Subcutaneous abdominal adipose tissue (tissue), 5 donors: ENCODE results near the gene GADD45GIP1.

Experiments
- H3K27ac ChIP-seq: one replicate; pipeline ENCODE4 v1.7.0; 2013; ENCODE audit warnings: low read depth, mild to moderate bottlenecking, inconsistent platforms, low read length, moderate library complexity
- H3K27me3 ChIP-seq, 5 donors: one replicate each; pipeline ENCODE4 v1.7.0; 2013; ENCODE audit warnings: low read length in 5 of 5, inconsistent platforms in 1 of 5; ENCODE audit not compliant: control insufficient read depth in 5 of 5, insufficient read depth in 4 of 5
- H3K36me3 ChIP-seq, 5 donors: one replicate each; pipeline ENCODE4 v1.7.0; 2013; ENCODE audit warnings: low read length in 5 of 5; ENCODE audit not compliant: control insufficient read depth in 5 of 5, insufficient read depth in 5 of 5
- H3K4me1 ChIP-seq, 5 donors: one replicate each; pipeline ENCODE4 v1.7.0; 2013; ENCODE audit warnings: low read length in 5 of 5, mild to moderate bottlenecking in 3 of 5, moderate library complexity in 1 of 5; ENCODE audit not compliant: control insufficient read depth in 5 of 5, insufficient read depth in 5 of 5
- H3K4me3 ChIP-seq, 5 donors: one replicate each; pipeline ENCODE4 v1.7.0; 2013; ENCODE audit warnings: low read length in 5 of 5, low read depth in 1 of 5
- H3K9ac ChIP-seq, 5 donors: one replicate each; pipeline ENCODE4 v1.7.0; 2013; ENCODE audit warnings: low read length in 5 of 5, mild to moderate bottlenecking in 4 of 5, moderate library complexity in 3 of 5
- H3K9me3 ChIP-seq, 5 donors: one replicate each; pipeline ENCODE4 v1.7.0; 2013; ENCODE audit warnings: low read length in 5 of 5; ENCODE audit not compliant: control insufficient read depth in 5 of 5
- donor health status: healthy.
- donor health status: healthy.
- donor health status: healthy.
- donor health status: healthy.
- donor health status: healthy.

Gene GADD45GIP1

GRCh38 chr19:12997967-12998940 is 41.2 kb upstream of the GADD45GIP1 start:
- H3K27ac ChIP-seq = peak overlapping the region; percentile 90
- peak overlapping the region in 4 of 5 donors; percentile 78 to 94 (median 90) for H3K4me3 ChIP-seq
- H3K4me1 ChIP-seq = peaks cover 20 to 73% (median 58%) of the 10 kb centered on the region in 5 donors
- H3K27me3 ChIP-seq = no peaks in the 10 kb centered on the region
- peaks cover 0 to 11% (median 5%) of the 10 kb centered on the region in 5 donors for H3K36me3 ChIP-seq
- no peaks in the 10 kb centered on the region for H3K9me3 ChIP-seq
- H3K9ac ChIP-seq = peak overlapping the region; percentile 21 to 88 (median 56)

- Histone ChIP-seq H3K27me3 (no peaks in the 10 kb centered on the region), H3K9ac (peak overlapping the region; percentile 8 to 88 (median 60)), H3K9me3 (no peaks in the 10 kb centered on the region), H3K27ac (peak overlapping the region; percentile 90), H3K4me3 (peak overlapping the region; percentile 72 to 94 (median 87)), H3K4me1 (peaks cover 17 to 64% (median 50%) of the 10 kb centered on the region in 5 donors), H3K36me3 (peaks cover 0 to 9% (median 5%) of the 10 kb centered on the region in 5 donors)
Measured at GRCh38 chr19:12997179-12997966, 40.4 kb upstream of the GADD45GIP1 start.

DNA sequence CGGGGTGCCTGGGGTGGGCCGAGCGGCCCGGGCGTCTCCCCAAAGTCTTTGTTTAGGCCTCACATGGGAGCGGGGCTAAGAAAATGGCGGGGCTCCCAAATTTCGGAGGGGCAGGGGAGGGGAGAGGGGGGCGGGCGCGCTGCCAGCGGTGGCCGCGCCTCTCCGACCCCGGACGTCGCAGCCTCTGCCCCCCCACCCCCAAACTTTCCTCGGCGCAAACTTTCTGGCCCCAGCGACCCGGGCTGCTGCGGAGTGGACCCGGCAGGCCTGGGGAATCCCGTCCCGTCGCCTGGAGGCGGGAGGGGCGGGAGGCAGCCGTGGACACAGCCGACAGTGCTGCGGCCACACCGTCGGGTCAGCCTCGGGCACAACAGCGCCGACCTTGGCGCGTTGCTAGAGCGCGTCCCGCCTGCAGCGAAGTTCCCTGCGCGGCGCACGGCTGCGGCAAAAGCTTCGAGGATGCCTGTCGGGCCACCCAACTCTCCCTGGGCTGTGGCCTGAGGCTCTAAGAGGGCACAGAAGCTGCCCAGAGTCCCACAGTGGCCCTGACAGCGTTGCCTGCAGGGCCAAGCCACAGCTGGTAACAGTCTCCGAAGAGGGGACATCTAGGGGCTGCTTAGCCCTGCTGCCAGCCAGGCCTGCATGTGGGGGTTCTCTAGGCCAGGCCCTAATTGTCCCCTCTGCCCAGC is 39.5 kb upstream of the GADD45GIP1 start:
- Histone ChIP-seq H3K36me3 (peaks cover 0 to 9% (median 5%) of the 10 kb centered on the region in 5 donors), H3K4me1 (peaks cover 17 to 58% (median 46%) of the 10 kb centered on the region in 5 donors), H3K27ac (peak overlapping the region; percentile 90), H3K4me3 (peak overlapping the region; percentile 72 to 94 (median 87)), H3K9ac (peak overlapping the region; percentile 63 to 88 (median 73)), H3K27me3 (no peaks in the 10 kb centered on the region), H3K9me3 (no peaks in the 10 kb centered on the region)

GRCh38 chr19:12995596-12996405 is 38.8 kb upstream of the GADD45GIP1 start:
- peaks cover 0 to 9% (median 5%) of the 10 kb centered on the region in 5 donors for H3K36me3 ChIP-seq

DNA sequence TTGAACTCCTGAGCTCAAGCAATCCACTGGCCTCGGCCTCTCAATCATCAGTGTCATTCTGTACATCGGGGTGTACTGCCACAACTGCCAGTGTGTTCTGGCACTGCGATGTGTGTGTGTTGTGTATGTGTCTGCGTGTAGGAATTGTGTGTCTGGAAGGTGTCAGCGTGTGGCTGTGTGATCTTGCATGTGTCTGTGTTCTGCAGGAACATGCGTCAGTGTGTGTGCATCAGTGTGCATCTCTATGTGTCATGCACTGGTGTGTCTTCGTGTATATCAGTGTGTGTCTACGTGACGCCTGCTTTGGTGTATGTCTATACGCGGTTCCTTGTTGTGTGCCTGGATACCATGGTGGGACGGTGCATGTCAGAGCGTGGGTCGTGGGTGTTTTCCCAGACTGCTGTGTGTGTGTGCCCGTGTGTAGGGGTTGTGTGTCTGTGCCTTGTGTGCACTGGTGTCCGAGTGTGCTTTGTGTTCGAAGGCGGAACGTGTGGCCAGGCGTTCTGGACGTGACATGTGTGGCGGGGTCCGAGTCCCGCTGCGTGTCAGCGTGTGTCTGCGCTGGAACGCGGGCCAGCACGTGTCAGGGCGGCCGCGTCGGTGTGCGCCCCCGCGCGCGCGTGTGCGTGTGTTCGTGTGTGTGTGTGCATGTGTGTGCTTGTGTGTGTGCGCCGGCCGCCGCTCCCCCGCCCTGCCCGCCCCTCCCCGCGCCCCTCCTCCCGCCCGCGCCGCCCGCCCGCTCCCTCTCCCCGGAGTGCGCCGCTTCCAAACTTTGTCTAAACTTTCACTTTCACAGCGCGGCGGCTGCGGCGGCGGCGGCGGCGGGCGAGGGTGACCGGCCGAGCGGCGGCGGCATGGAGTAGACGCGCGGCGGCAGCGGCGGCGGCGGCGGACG is 37.9 kb upstream of the GADD45GIP1 start, which contains the start of gene NFIX:
NFIX (plus strand) TSS at position 775 of the 895 bp plus-strand sequence. CDS start 363 bp downstream, outside the sequence.
- Histone ChIP-seq H3K27me3 (no peaks in the 10 kb centered on the region), H3K4me1 (peaks cover 11 to 42% (median 32%) of the 10 kb centered on the region in 5 donors), H3K9me3 (no peaks in the 10 kb centered on the region), H3K4me3 (peak within 1 kb of the TSS; percentile 76 to 94 (median 87)), H3K36me3 (peaks cover 0 to 9% (median 5%) of the 10 kb centered on the region in 5 donors), H3K27ac (peak within 1 kb of the TSS; percentile 90), H3K9ac (peak within 1 kb of the TSS; percentile 35 to 88 (median 64))

More at GRCh38 chr19:12995596-12996405, 38.8 kb upstream of the GADD45GIP1 start:
- Histone ChIP-seq H3K9ac (peak overlapping the region in 4 of 5 donors; percentile 63 to 88 (median 71)), H3K4me3 (peak overlapping the region in 4 of 5 donors; percentile 78 to 94 (median 90)), H3K4me1 (peaks cover 11 to 50% (median 38%) of the 10 kb centered on the region in 5 donors), H3K9me3 (no peaks in the 10 kb centered on the region), H3K27me3 (no peaks in the 10 kb centered on the region), H3K27ac (peak overlapping the region; percentile 90)

- H3K9me3 ChIP-seq = no peaks in the 10 kb centered on the region
- no peak overlapping the region for H3K27ac ChIP-seq
- H3K27me3 ChIP-seq = no peaks in the 10 kb centered on the region
- H3K4me1 ChIP-seq = peaks cover 11 to 30% (median 24%) of the 10 kb centered on the region in 5 donors
- H3K4me3 ChIP-seq = no peak overlapping the region
- H3K36me3 ChIP-seq = peaks cover 0 to 2% (median under 1%) of the 10 kb centered on the region in 5 donors
- no peak overlapping the region for H3K9ac ChIP-seq
Measured at GRCh38 chr19:12993562-12993961, 36.5 kb upstream of the GADD45GIP1 start.

DNA sequence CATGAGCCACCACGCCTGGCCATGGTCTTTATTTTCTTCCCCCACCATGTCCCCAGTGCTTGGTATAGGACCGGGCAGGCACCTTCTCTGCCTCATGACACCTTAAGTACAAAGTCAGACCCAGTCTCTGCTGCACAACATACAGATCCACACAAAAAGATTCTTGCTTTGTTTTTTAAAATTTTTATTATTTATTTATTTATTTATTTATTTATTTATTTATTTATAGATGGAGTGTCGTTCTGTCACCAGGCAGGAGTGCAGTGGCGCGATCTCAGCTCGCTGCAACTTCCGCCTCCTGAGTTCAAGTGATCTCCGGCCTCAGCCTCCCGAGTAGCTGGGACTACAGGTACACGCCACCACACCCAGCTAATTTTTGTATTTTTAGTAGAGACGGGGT is 35.7 kb upstream of the GADD45GIP1 start:
- no peaks in the 10 kb centered on the region for H3K9me3 ChIP-seq
- H3K27ac ChIP-seq = no peak overlapping the region
- H3K4me1 ChIP-seq = peaks cover 11 to 24% (median 18%) of the 10 kb centered on the region in 5 donors
- H3K4me3 ChIP-seq = no peak overlapping the region
- H3K9ac ChIP-seq = no peak overlapping the region
- no peaks in the 10 kb centered on the region for H3K36me3 ChIP-seq
- no peaks in the 10 kb centered on the region for H3K27me3 ChIP-seq

DNA sequence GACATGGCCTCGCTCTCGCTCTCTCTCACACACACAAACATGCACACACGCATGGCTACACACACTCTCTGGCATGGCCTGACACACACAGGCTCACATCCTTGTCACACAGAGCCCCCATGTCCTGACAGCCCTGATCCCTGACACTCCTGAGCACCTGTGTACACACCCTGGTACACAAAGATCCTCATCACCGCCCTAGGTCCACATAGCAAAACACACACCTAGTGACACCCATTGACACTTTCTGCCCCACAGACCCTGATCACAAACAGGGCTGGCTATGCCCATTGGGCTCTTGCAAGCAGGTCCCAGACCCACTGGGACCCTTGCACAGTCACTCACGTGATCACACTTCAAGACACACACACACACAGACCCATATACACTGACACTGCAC is 34.3 kb upstream of the GADD45GIP1 start:
- Histone ChIP-seq H3K9me3 (no peaks in the 10 kb centered on the region), H3K4me3 (no peak overlapping the region), H3K27me3 (no peaks in the 10 kb centered on the region), H3K36me3 (no peaks in the 10 kb centered on the region), H3K4me1 (peaks cover 0 to 11% (median 5%) of the 10 kb centered on the region in 5 donors), H3K9ac (no peak overlapping the region), H3K27ac (no peak overlapping the region)
